Spleen (tissue), 7 donors: ENCODE results near the gene RASSF1.

ENCODE experiments used
- POLR2AphosphoS5 ChIP-seq, 3 donors: sonication (generic); formaldehyde crosslinking; IDR thresholded peaks; one replicate each; pipeline ENCODE4 v1.5.1; 2017; ENCODE audit warnings: antibody characterized with exemption in 3 of 3
- TF ChIP-seq, protein P1 (sequence below), 11 experiments: fragments of 200-600 bp in 7 of 11; fragments of 450-650 bp in 4 of 11; sonication (generic) in 4 of 11; IDR thresholded peaks in 8 of 11; conservative IDR thresholded peaks in 3 of 11; 1 replicate in 7 of 11; 2 replicates in 4 of 11; pipeline versions ENCODE4 v1.4.0 to v1.8.0; 2016 to 2021; ENCODE audit warnings: antibody characterized with exemption in 11 of 11, inconsistent platforms in 4 of 11, mild to moderate bottlenecking in 1 of 11
- donor health status: DM: no; HTN: no; CAD: no; lungs with moderate emphysema.
- donor health status: DM: no; HTN: no; CAD: no.
- donor health status: DM: no; HTN: no; CAD: no.

DNA sequence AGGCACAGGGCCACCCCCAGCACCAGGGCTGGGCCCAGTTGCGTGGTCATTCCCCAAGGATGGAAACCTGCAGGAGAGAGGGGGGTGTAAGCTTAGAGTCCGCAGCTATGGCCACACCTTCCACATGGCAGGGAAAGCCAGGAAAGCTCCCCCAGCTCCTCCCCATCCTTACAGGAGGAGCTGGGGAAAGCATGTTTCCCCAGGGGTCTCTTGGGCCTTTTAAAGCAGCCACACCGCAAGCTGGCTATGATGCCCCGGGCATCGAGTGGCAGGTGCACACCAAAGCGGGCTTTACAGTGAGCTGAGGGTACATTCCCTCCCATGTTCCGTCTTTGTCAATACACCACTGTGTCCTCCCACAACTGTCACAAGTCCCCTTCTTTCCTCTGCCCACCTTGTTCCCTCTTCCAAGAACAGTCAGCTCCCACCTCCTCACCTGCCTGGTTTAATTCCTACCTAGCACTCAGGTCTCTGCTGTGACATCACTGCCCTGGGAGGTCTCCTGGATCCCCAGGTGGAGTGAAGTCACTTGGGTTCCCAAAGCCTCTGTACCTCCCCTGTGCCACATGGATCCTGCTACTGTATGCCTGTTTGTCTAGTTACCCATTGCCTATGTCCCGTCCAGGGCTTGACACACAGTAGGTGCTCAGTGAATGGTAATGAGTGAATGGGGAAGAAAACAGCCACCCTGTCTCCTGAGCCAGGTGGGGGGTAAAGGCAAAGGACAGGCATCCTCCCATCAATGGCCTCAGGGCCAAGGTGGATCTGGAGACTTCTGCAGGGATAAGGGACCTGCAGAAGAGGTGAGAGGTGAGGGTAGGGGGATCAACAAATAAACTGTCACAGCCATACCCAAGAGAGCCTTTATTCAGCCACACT, 44.8 kb downstream of the RASSF1 start:
- TF ChIP-seq POLR2AphosphoS5 (IDR thresholded peaks at IDR 0.05): no peak
- TF ChIP-seq, protein P1, sequence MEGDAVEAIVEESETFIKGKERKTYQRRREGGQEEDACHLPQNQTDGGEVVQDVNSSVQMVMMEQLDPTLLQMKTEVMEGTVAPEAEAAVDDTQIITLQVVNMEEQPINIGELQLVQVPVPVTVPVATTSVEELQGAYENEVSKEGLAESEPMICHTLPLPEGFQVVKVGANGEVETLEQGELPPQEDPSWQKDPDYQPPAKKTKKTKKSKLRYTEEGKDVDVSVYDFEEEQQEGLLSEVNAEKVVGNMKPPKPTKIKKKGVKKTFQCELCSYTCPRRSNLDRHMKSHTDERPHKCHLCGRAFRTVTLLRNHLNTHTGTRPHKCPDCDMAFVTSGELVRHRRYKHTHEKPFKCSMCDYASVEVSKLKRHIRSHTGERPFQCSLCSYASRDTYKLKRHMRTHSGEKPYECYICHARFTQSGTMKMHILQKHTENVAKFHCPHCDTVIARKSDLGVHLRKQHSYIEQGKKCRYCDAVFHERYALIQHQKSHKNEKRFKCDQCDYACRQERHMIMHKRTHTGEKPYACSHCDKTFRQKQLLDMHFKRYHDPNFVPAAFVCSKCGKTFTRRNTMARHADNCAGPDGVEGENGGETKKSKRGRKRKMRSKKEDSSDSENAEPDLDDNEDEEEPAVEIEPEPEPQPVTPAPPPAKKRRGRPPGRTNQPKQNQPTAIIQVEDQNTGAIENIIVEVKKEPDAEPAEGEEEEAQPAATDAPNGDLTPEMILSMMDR (IDR thresholded peaks at IDR 0.05 in 8 of 11, conservative IDR thresholded peaks at IDR 0.05 in 3 of 11): no peak
